Measurements from ENCODE around the gene SLC6A5. TPM values are rescaled to one million over a fixed set of nuclear protein-coding genes. Genes with fewer than 3 reads are reported as not detected.
"Not testable (repeated sequence)": the region's sequence is repeated elsewhere in the genome, so short reads cannot be mapped to it uniquely, and the experiment has no call there.

Gene SLC6A5
- total and polyA plus RNA-seq, 9 donors = 0.12 TPM; not detected in 8

DNA sequence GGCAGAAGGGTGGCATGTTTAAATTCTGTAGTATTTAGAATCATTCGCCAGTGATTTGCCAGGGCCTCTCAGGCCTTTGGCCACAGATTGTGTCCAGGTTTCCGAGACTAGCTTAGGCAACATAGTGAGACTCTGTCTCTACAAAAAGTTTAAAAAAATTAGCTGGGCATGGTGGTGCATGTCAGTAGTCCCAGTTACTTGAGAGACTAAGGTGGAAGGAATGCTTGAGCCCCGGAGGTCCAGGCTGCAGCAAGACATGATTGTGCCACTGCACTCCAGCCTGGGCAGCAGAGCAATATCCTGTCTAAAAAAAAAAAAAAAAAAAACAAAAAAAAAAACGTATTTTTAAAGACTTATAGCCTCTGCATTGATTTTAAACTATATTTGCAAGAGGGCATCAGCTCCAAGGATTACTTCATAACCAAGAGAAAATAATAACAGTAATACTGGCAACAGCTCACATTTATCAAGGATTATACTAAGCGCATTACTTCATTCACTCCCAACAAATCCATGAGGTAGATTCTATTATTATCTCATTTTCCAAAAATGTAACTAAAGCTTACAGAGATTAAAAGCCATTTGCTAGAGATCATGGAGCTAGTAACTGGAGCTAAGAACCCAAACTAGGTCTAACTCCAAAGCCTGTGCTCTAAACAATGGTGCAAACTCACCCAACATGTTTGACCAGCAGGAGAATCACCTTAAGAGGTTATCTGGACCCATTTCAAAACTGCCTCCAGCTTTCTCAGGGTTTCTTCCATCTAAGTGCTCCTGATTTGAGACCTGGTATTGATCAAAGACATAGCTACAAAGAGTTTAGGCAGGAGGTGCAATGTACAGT lies 32.6 kb upstream of the SLC6A5 start:
- intact Hi-C loops (cut with DNase I) = no loop called here
- no peak for DNase-seq
- H3K9me3 ChIP-seq = no peaks in the 10 kb centered on the region
- no peak for TF ChIP-seq EP300 (IDR thresholded peaks at IDR 0.05)
- TF ChIP-seq CTCF (IDR thresholded peaks at IDR 0.05) = no peak
- TF ChIP-seq POLR2A (IDR thresholded peaks at IDR 0.05) = no peak
- no peak overlapping the region for H3K4me3 ChIP-seq
- WGBS, 3 donors = 71 to 75% (median 72%) methylated on average over 5 of the region's 5 CpGs
- no peak overlapping the region for H3K27ac ChIP-seq
- no peaks in the 10 kb centered on the region for H3K4me1 ChIP-seq (ENCODE audit: insufficient read depth)
- no peaks in the 10 kb centered on the region for H3K27me3 ChIP-seq
- H3K36me3 ChIP-seq = no peaks in the 10 kb centered on the region

DNA sequence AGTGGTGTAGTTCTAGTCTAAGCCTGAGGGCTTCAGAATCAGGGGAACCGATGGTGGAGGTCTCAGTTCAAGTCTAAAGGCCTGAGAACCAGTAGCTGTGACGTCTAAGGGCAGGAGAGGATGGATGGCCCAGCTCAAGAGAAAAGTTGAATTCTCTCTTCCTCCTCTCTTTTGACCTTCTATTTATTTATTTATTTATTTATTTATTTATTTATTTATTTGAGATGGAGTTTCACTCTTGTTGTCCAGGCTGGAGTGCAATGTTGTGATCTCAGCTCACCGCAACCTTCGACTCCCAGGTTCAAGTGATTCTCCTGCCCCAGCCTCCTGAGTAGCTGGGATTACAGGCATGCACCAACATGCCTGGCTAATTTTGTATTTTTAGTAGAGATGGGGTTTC lies 19.7 kb upstream of the SLC6A5 start:
- H3K27me3 ChIP-seq; DNase-seq; H3K27ac ChIP-seq; H3K9me3 ChIP-seq; H3K4me1 ChIP-seq (ENCODE audit: insufficient read depth); intact Hi-C loops (cut with DNase I); H3K4me3 ChIP-seq; H3K36me3 ChIP-seq: not testable (repeated sequence)
- 82 to 90% (median 88%) methylated on average over 4 of the region's 4 CpGs for WGBS, 3 donors

- Histone ChIP-seq H3K27me3 (no peaks in the 10 kb centered on the region), H3K4me1 (ENCODE audit: insufficient read depth) (no peaks in the 10 kb centered on the region), H3K27ac (no peak overlapping the region), H3K36me3 (no peaks in the 10 kb centered on the region), H3K4me3 (no peak overlapping the region), H3K9me3 (no peaks in the 10 kb centered on the region)
- no peak for DNase-seq
- WGBS, 3 donors = 57 to 64% (median 62%) methylated on average over 5 of the region's 5 CpGs
- intact Hi-C loops (cut with DNase I) = no loop called here
- TF ChIP-seq CTCF (IDR thresholded peaks at IDR 0.05) = no peak
- no peak for TF ChIP-seq EP300 (IDR thresholded peaks at IDR 0.05)
- no peak for TF ChIP-seq POLR2A (IDR thresholded peaks at IDR 0.05)
Observed at GRCh38 chr11:20583201-20583600, 16.2 kb upstream of the SLC6A5 start.

GRCh38 chr11:20584093-20584774 lies 15.2 kb upstream of the SLC6A5 start:
- Histone ChIP-seq H3K4me1 (ENCODE audit: insufficient read depth) (no peaks in the 10 kb centered on the region), H3K27ac (no peak overlapping the region), H3K9me3 (no peaks in the 10 kb centered on the region), H3K27me3 (no peaks in the 10 kb centered on the region), H3K36me3 (no peaks in the 10 kb centered on the region), H3K4me3 (no peak overlapping the region)
- no peak for DNase-seq
- TF ChIP-seq POLR2A (IDR thresholded peaks at IDR 0.05) (no peak), CTCF (IDR thresholded peaks at IDR 0.05) (no peak), EP300 (IDR thresholded peaks at IDR 0.05) (no peak)
- WGBS, 3 donors = 47 to 65% (median 57%) methylated on average over 4 of the region's 4 CpGs
- intact Hi-C loops (cut with DNase I) = no loop called here

DNA sequence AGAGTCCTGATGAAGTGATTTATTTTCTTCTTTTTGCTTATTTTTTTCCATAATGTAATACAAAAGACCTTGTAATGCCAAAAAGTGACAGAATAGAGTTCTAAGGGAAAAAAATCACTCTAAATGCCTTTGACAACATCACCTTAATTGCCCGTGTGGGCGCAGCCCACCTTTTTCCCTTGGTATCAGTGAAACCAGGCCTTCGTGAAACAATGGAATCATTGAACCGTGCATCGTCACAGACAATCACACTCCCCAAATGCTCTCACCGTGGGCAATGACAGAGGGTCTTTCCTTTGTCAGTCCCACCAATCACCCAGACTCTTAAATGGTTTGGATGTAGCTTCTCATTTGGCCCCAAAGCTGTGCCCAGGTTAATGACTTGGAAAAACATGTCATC lies 9.6 kb upstream of the SLC6A5 start:
- intact Hi-C loops (cut with DNase I) = no loop called here

More for the DNA sequence above, 9.6 kb upstream of the SLC6A5 start:
- H3K9me3 ChIP-seq = no peaks in the 10 kb centered on the region
- H3K27me3 ChIP-seq = no peaks in the 10 kb centered on the region
- TF ChIP-seq POLR2A (IDR thresholded peaks at IDR 0.05) (no peak), EP300 (IDR thresholded peaks at IDR 0.05) (no peak), CTCF (IDR thresholded peaks at IDR 0.05) (no peak)
- 66 to 68% (median 66%) methylated on average over 6 of the region's 6 CpGs for WGBS, 3 donors
- H3K36me3 ChIP-seq = no peaks in the 10 kb centered on the region
- no peak for DNase-seq
- no peaks in the 10 kb centered on the region for H3K4me1 ChIP-seq (ENCODE audit: insufficient read depth)
- H3K4me3 ChIP-seq = no peak overlapping the region
- H3K27ac ChIP-seq = no peak overlapping the region

Data from ovary (tissue), 9 donors.